Trophoblast cell (in vitro differentiated cells and primary cell): ENCODE results near the gene PPM1H.

Experiments
- DNase-seq, 2 donors: peaks; one replicate each; pipeline ENCODE4 v3.0.0-alpha.2; 2016
- H2AFZ ChIP-seq: 2 replicates; pipeline ENCODE4 v1.6.1; 2013; ENCODE audit warnings: low read length, moderate library complexity, mild to moderate bottlenecking; ENCODE audit not compliant: insufficient read depth, poor library complexity
- H2AK5ac ChIP-seq: 2 replicates; pipeline ENCODE4 v1.6.1; 2013; ENCODE audit warnings: mild to moderate bottlenecking, low read length
- H2BK120ac ChIP-seq: 2 replicates; pipeline ENCODE4 v1.6.1; 2013; ENCODE audit warnings: low read length, mild to moderate bottlenecking, moderate library complexity; ENCODE audit not compliant: insufficient read depth, poor library complexity
- H2BK12ac ChIP-seq: 2 replicates; pipeline ENCODE4 v1.6.1; 2013; ENCODE audit warnings: mild to moderate bottlenecking, low read length, moderate library complexity
- H2BK5ac ChIP-seq: 2 replicates; pipeline ENCODE4 v1.6.1; 2013; ENCODE audit warnings: low read length, low read depth, moderate library complexity, mild to moderate bottlenecking; ENCODE audit not compliant: poor library complexity
- H3K14ac ChIP-seq: 2 replicates; pipeline ENCODE4 v1.6.1; 2013; ENCODE audit warnings: mild to moderate bottlenecking, low read length
- H3K18ac ChIP-seq: 2 replicates; pipeline ENCODE4 v1.6.1; 2013; ENCODE audit warnings: mild to moderate bottlenecking, low read length
- H3K23ac ChIP-seq: 2 replicates; pipeline ENCODE4 v1.6.1; 2013; ENCODE audit warnings: low read length
- H3K27ac ChIP-seq: 2 replicates; pipeline ENCODE4 v1.5.1; 2013; ENCODE audit warnings: low read depth, mild to moderate bottlenecking, inconsistent platforms, low read length, moderate library complexity
- H3K27me3 ChIP-seq: 2 replicates; pipeline ENCODE4 v1.6.1; 2013; ENCODE audit warnings: inconsistent platforms, mild to moderate bottlenecking, low read length, moderate library complexity; ENCODE audit not compliant: insufficient read depth
- H3K36me3 ChIP-seq, 2 experiments: 1 replicate in 1 of 2; 2 replicates in 1 of 2; pipeline ENCODE4 v1.6.1; 2013; ENCODE audit warnings: low read length in 2 of 2, mild to moderate bottlenecking in 2 of 2, moderate library complexity in 1 of 2; ENCODE audit not compliant: insufficient read depth in 2 of 2, control insufficient read depth in 1 of 2
- H3K4ac ChIP-seq: 2 replicates; pipeline ENCODE4 v1.6.1; 2013; ENCODE audit warnings: low read depth, mild to moderate bottlenecking, low read length, moderate library complexity
- H3K4me1 ChIP-seq, 2 experiments: 1 replicate in 1 of 2; 2 replicates in 1 of 2; pipeline ENCODE4 v1.6.1; 2013; ENCODE audit warnings: low read length in 2 of 2, mild to moderate bottlenecking in 2 of 2, moderate library complexity in 1 of 2; ENCODE audit not compliant: insufficient read depth in 2 of 2, control insufficient read depth in 1 of 2
- H3K4me2 ChIP-seq: 2 replicates; pipeline ENCODE4 v1.6.1; 2013; ENCODE audit warnings: inconsistent platforms, mild to moderate bottlenecking, low read length, moderate library complexity
- H3K4me3 ChIP-seq: 2 replicates; pipeline ENCODE4 v1.5.1; 2013; ENCODE audit warnings: mild to moderate bottlenecking, low read depth, low read length, inconsistent platforms
- H3K79me1 ChIP-seq: one replicate; pipeline ENCODE4 v1.6.1; 2013; ENCODE audit warnings: low read length
- H3K79me2 ChIP-seq: 2 replicates; pipeline ENCODE4 v1.6.1; 2013; ENCODE audit warnings: low read length, mild to moderate bottlenecking; ENCODE audit not compliant: control insufficient read depth, insufficient read depth, poor library complexity
- H3K9ac ChIP-seq: 2 replicates; pipeline ENCODE4 v1.6.1; 2013; ENCODE audit warnings: mild to moderate bottlenecking, low read length
- H3K9me3 ChIP-seq: 2 replicates; pipeline ENCODE4 v1.6.1; 2013; ENCODE audit warnings: low read depth, mild to moderate bottlenecking, control low read depth, inconsistent platforms, low read length; ENCODE audit not compliant: insufficient read depth
- H4K12ac ChIP-seq: 2 replicates; pipeline ENCODE4 v1.6.1; 2013; ENCODE audit warnings: low read depth, mild to moderate bottlenecking, low read length, moderate library complexity
- H4K8ac ChIP-seq: 2 replicates; pipeline ENCODE4 v1.6.1; 2013; ENCODE audit warnings: low read depth, mild to moderate bottlenecking, low read length, moderate library complexity
- H4K91ac ChIP-seq: one replicate; pipeline ENCODE4 v1.6.1; 2013; ENCODE audit warnings: low read depth, mild to moderate bottlenecking, low read length, moderate library complexity
- WGBS: extraction: QIAGEN DNeasy Blood & Tissue Kit; methylation state at CpG from one replicate; pipeline ENCODE4 v1.1.7; 2013; ENCODE audit warnings: missing lambda C conversion rate; ENCODE audit not compliant: insufficient read length, insufficient coverage; ENCODE audit errors: extremely low coverage; 5-methylcytosine and 5-hydroxymethylcytosine counted together

Gene PPM1H

DNA sequence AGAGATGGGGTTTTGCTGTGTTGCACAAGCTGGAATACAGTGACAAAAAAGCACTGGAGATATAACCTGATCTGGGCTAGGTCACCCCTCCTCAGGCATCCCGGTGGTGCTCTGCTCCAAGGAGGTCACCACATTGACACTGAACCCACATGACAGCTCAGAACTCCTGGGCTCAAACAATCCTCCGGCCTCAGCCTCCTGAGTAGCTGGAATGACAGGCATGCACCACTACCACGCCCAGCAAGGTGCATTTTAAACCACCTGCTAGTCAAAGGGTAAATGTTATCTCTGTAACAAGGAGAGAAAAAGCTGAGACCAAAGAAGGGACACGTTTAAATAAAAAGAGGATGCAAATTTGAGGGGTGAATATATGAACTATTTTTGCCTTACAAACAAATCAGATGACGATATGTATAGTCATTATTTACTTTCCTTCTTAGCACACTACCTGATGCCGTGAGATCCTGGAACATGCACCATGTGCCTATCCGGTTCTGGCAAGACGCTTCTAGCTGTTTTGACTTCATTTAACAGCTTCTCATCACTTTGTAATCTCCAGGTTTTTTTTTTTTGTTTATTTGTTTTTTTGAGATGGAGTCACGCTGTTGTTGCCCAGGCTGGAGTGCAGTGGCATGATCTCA lies 135.1 kb downstream of the PPM1H start:
- H2AK5ac ChIP-seq, result no peak overlapping the region
- H3K27me3 ChIP-seq, result no peaks in the 10 kb centered on the region
- no peak overlapping the region for H3K27ac ChIP-seq
- H2BK120ac ChIP-seq, result no peak overlapping the region
- H4K12ac ChIP-seq, result no peak overlapping the region
- WGBS, result no CpG with 5 or more reads among the region's 9 CpGs
- H3K14ac ChIP-seq, result no peak overlapping the region
- H3K36me3 ChIP-seq, result peaks cover 0 to 3% of the 10 kb centered on the region in 2 experiments
- H3K9ac ChIP-seq, result no peak overlapping the region
- DNase-seq, result peak; percentile 13 to 60
- no peaks in the 10 kb centered on the region for H3K79me2 ChIP-seq
- H3K18ac ChIP-seq, result no peak overlapping the region
- no peak overlapping the region for H3K4me3 ChIP-seq
- no peak overlapping the region for H3K23ac ChIP-seq
- H2BK5ac ChIP-seq, result no peak overlapping the region
- no peak overlapping the region for H3K4me2 ChIP-seq
- H4K8ac ChIP-seq, result no peak overlapping the region
- no peak overlapping the region for H2AFZ ChIP-seq
- H3K4me1 ChIP-seq, result no peaks in the 10 kb centered on the region
- H4K91ac ChIP-seq, result no peak overlapping the region
- H2BK12ac ChIP-seq, result no peak overlapping the region
- no peaks in the 10 kb centered on the region for H3K9me3 ChIP-seq
- no peaks in the 10 kb centered on the region for H3K79me1 ChIP-seq
- no peak overlapping the region for H3K4ac ChIP-seq

GRCh38 chr12:62799126-62799736 lies 135.7 kb downstream of the PPM1H start:
- Histone ChIP-seq H3K18ac (no peak overlapping the region), H2AK5ac (no peak overlapping the region), H4K91ac (no peak overlapping the region), H2BK5ac (no peak overlapping the region), H3K79me1 (no peaks in the 10 kb centered on the region), H3K4me1 (no peaks in the 10 kb centered on the region), H3K27ac (no peak overlapping the region), H3K23ac (no peak overlapping the region), H3K9me3 (no peaks in the 10 kb centered on the region), H3K4me3 (no peak overlapping the region), H2AFZ (no peak overlapping the region), H4K12ac (no peak overlapping the region), H3K4me2 (no peak overlapping the region), H3K27me3 (no peaks in the 10 kb centered on the region), H2BK12ac (no peak overlapping the region), H3K4ac (no peak overlapping the region), H2BK120ac (no peak overlapping the region), H3K9ac (no peak overlapping the region), H3K14ac (no peak overlapping the region), H4K8ac (no peak overlapping the region), H3K79me2 (no peaks in the 10 kb centered on the region), H3K36me3 (peaks cover 0 to 3% of the 10 kb centered on the region in 2 experiments)
- no CpG with 5 or more reads among the region's 2 CpGs for WGBS
- peak; percentile 41 to 85 for DNase-seq

GRCh38 chr12:62794218-62794583 lies 140.7 kb downstream of the PPM1H start:
- no CpG with 5 or more reads among the region's 1 CpG for WGBS
- Histone ChIP-seq H2BK120ac (no peak overlapping the region), H3K4me1 (no peaks in the 10 kb centered on the region), H3K23ac (no peak overlapping the region), H3K4me2 (no peak overlapping the region), H4K8ac (no peak overlapping the region), H3K9ac (no peak overlapping the region), H3K4ac (no peak overlapping the region), H3K9me3 (no peaks in the 10 kb centered on the region), H2AK5ac (no peak overlapping the region), H3K14ac (no peak overlapping the region), H2AFZ (no peak overlapping the region), H3K36me3 (no peaks in the 10 kb centered on the region), H4K12ac (no peak overlapping the region), H2BK5ac (no peak overlapping the region), H2BK12ac (no peak overlapping the region), H3K79me2 (no peaks in the 10 kb centered on the region), H3K27ac (no peak overlapping the region), H3K27me3 (no peaks in the 10 kb centered on the region), H3K4me3 (no peak overlapping the region), H4K91ac (no peak overlapping the region), H3K79me1 (no peaks in the 10 kb centered on the region), H3K18ac (no peak overlapping the region)
- no peak for DNase-seq

DNA sequence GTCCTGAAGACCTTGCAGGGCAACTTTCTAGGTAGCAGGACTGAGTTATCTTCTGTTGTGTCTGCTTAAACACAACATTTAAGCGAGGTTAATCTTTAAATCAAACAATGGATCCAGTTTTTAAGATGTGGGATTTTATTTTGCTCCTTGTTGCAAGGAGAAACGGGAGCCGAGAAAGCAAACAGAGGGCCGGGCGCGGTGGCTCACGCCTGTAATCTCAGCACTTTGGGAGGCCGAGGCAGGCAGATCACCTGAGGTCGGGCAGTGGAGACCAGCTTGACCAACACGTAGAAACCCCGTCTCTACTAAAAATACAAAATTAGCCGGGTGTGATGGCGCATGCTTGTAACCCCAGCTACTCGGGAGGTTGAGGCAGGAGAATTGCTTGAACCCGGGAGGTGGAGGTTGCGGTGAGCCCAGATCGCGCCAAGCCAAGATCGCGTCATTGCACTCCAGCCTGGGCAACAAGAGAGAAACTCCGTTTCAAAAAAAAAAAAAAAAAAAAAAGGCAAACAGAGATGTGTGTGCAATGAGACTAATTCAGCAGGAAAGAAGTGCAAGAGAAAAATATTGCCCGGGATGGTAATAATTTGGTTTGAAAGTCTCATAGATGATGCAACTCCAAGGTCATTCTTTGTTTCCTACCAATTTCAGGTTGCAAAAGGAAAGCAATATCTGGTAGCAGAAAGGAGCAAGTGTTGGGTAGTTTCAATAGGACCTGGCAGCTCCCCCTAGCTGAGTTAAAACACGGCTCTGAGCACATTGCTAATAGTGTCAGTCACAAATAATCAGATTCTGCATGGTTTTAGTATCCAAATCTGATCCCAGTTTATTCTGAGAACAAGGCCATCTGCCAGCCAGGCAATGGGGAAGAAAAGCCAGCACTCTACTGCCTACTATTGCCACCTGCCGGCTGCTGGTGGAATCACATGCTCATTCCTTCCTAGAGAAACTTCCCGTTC lies 141.4 kb downstream of the PPM1H start:
- Histone ChIP-seq H3K14ac (no peak overlapping the region), H3K9ac (peak overlapping the region; percentile 66), H3K36me3 (no peaks in the 10 kb centered on the region), H3K27ac (no peak overlapping the region), H3K79me1 (no peaks in the 10 kb centered on the region), H4K91ac (no peak overlapping the region), H2AK5ac (no peak overlapping the region), H3K18ac (no peak overlapping the region), H3K9me3 (no peaks in the 10 kb centered on the region), H3K79me2 (no peaks in the 10 kb centered on the region), H4K12ac (no peak overlapping the region), H3K27me3 (no peaks in the 10 kb centered on the region), H3K4me2 (no peak overlapping the region), H3K4ac (no peak overlapping the region), H2BK12ac (no peak overlapping the region), H2AFZ (no peak overlapping the region), H4K8ac (no peak overlapping the region), H3K23ac (no peak overlapping the region), H3K4me1 (no peaks in the 10 kb centered on the region), H3K4me3 (no peak overlapping the region), H2BK120ac (no peak overlapping the region), H2BK5ac (no peak overlapping the region)
- WGBS, result no CpG with 5 or more reads among the region's 25 CpGs
- DNase-seq, result peak; percentile 53 to 91
